ENCODE results near the gene RRP8. TPM values are rescaled to one million over a fixed set of nuclear protein-coding genes. Genes with fewer than 3 reads are reported as not detected.

Gene RRP8
- total and polyA plus RNA-seq, 10 donors = 17.0 to 28.4 (median 23.6) TPM

DNA sequence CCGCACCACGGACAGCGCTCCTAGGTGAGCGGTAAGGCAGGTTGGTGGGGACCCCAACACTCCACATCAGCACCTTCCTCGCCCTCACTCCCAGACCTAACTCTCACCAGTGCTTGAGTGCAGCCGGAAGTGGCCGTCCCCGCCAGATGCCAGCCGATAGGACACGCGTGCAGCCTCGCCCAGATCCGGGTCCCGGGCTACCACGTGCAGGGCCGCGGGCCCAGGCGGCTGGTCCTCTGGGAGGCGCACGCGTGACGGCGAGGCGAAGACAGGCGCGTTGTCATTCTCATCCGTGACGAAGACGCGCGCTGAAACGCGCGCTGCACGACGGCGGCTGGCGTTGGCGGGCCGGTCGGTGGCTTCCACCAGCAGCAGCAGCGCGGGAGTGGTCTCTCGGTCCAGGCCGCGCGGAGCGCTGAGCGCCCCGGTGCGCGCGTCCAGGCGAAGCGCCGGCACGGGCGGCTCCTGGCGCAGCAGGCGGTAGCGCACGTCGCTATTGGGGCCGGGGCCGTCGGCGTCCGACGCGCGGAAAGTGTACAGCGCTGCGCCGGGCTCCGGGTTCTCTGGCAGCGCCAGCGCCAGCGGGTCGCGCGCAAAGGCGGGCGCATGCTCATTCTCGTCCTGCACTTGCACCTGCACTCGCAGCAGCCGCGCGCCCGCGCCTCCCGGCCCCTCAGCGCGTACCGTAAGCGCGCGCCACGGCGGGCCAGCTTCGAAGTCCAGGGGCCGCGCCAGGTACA is 26.6 kb upstream of the RRP8 start:
- peak; percentile 76 for DNase-seq
- Histone ChIP-seq H3K27me3 (replicated peaks in 1 of 7) (no peaks in the 10 kb centered on the region), H3K36me3 (peaks cover 0 to 74% (median 38%) of the 10 kb centered on the region in 6 donors), H3K4me3 (no peak overlapping the region), H3K4me1 (peaks cover 22 to 49% (median 46%) of the 10 kb centered on the region in 6 donors), H3K9me3 (no peaks in the 10 kb centered on the region), H3K27ac (no peak overlapping the region)
- WGBS, 5 donors = 92 to 97% (median 95%) methylated on average over 78 to 102 of the region's 102 CpGs
- intact Hi-C loops (cut with DNase I; ENCODE audit: low total_unique reads) = no loop called here
- peak in 1 of 3 donors; percentile 38 for TF ChIP-seq POLR2AphosphoS5 (IDR thresholded peaks at IDR 0.05)
- TF ChIP-seq, protein P1, sequence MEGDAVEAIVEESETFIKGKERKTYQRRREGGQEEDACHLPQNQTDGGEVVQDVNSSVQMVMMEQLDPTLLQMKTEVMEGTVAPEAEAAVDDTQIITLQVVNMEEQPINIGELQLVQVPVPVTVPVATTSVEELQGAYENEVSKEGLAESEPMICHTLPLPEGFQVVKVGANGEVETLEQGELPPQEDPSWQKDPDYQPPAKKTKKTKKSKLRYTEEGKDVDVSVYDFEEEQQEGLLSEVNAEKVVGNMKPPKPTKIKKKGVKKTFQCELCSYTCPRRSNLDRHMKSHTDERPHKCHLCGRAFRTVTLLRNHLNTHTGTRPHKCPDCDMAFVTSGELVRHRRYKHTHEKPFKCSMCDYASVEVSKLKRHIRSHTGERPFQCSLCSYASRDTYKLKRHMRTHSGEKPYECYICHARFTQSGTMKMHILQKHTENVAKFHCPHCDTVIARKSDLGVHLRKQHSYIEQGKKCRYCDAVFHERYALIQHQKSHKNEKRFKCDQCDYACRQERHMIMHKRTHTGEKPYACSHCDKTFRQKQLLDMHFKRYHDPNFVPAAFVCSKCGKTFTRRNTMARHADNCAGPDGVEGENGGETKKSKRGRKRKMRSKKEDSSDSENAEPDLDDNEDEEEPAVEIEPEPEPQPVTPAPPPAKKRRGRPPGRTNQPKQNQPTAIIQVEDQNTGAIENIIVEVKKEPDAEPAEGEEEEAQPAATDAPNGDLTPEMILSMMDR (IDR thresholded peaks at IDR 0.05 in 8 of 11, conservative IDR thresholded peaks at IDR 0.05 in 3 of 11) = no peak

DNA sequence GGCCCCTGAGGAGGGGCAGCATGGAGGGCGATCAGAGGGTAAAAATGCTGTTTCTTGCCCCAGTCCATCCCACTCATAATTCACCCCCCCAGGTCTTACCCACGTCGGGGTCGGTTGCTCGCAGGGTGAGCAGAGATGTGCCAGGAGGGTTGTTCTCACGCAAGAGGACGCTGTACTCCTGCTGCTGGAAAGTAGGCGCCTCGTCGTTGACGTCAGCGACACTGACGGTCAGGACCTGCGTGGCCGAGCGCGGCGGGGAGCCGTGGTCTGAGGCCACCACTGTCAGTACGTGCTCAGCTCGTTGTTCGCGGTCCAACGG is 26.1 kb upstream of the RRP8 start:
- 92 to 96% (median 95%) methylated on average over 24 of the region's 24 CpGs for WGBS, 5 donors
- no peak overlapping the region for H3K4me3 ChIP-seq
- peaks cover 0 to 79% (median 39%) of the 10 kb centered on the region in 6 donors for H3K36me3 ChIP-seq
- intact Hi-C loops (cut with DNase I; ENCODE audit: low total_unique reads) = no loop called here
- no peaks in the 10 kb centered on the region for H3K9me3 ChIP-seq
- TF ChIP-seq POLR2AphosphoS5 (IDR thresholded peaks at IDR 0.05) = no peak
- TF ChIP-seq, protein P1 (IDR thresholded peaks at IDR 0.05 in 8 of 11, conservative IDR thresholded peaks at IDR 0.05 in 3 of 11) = no peak
- no peak for TF ChIP-seq POLR2A (IDR thresholded peaks at IDR 0.05)
- peak; percentile 70 for DNase-seq
- H3K4me1 ChIP-seq = peaks cover 18 to 43% (median 41%) of the 10 kb centered on the region in 6 donors
- H3K27me3 ChIP-seq (replicated peaks in 1 of 7) = no peaks in the 10 kb centered on the region
- H3K27ac ChIP-seq = no peak overlapping the region

DNA sequence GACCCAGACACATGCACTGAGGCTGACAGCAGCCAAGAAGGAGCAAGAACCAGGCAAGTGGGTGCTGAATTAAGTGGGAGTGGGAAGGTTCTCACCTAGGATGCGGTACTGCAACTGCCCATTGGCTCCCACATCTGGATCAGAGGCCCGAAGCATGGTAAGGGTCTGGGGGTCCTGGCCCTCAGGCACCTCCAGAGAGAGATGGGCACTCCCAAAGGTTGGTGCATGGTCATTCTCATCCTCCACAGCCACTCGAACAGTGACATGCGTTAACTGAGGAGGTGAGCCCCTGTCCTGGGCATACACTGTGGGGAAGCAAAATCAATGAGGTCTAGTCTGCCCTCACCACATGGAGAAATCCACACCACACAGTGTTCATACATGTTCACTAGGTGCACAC is 25.1 kb upstream of the RRP8 start:
- TF ChIP-seq POLR2AphosphoS5 (IDR thresholded peaks at IDR 0.05) (no peak), POLR2A (IDR thresholded peaks at IDR 0.05) (no peak)
- TF ChIP-seq, protein P1 (IDR thresholded peaks at IDR 0.05 in 8 of 11, conservative IDR thresholded peaks at IDR 0.05 in 3 of 11) = no peak
- WGBS, 5 donors = 89 to 100% (median 95%) methylated on average over 4 of the region's 4 CpGs
- Histone ChIP-seq H3K36me3 (peaks cover 0 to 89% (median 45%) of the 10 kb centered on the region in 6 donors), H3K4me1 (peaks cover 12 to 34% (median 31%) of the 10 kb centered on the region in 6 donors), H3K4me3 (no peak overlapping the region), H3K9me3 (no peaks in the 10 kb centered on the region), H3K27me3 (replicated peaks in 1 of 7) (no peaks in the 10 kb centered on the region), H3K27ac (peak overlapping the region in 1 of 8 donors; percentile 64)
- DNase-seq = peak; percentile 54
- intact Hi-C loops (cut with DNase I; ENCODE audit: low total_unique reads) = no loop called here

DNA sequence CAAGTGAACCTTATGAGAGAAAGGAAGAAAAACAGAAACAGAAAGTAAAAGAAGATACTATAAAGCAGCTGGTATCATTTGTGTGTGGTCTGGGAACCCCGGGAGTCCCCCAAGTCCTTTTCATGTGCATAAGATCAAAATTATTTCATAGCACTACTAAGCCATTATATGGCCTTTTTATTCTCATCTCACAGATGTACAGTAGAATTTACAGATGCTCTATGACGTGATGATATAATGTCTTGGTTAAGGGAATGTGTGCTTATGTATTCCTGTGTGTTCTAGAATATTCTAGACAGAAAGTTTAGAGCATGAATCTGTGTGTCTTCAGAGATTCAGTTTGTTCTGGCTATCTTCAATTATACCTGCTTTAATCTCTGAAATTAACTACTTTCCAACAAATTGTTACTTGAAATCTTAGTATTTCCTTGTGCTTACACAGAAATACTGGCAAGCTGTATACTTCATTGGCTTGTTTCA is 24.4 kb upstream of the RRP8 start:
- Histone ChIP-seq H3K4me3 (peak overlapping the region in 1 of 8 donors; percentile 38), H3K27ac (peak overlapping the region in 6 of 8 donors; percentile 30 to 64 (median 52)), H3K27me3 (replicated peaks in 1 of 7) (no peaks in the 10 kb centered on the region), H3K36me3 (peaks cover 0 to 90% (median 45%) of the 10 kb centered on the region in 6 donors), H3K9me3 (no peaks in the 10 kb centered on the region), H3K4me1 (peaks cover 12 to 29% (median 25%) of the 10 kb centered on the region in 6 donors)
- 35 to 54% (median 42%) methylated on average over 2 of the region's 2 CpGs for WGBS, 5 donors
- intact Hi-C loops (cut with DNase I; ENCODE audit: low total_unique reads) = no loop called here
- TF ChIP-seq, protein P1 (IDR thresholded peaks at IDR 0.05 in 8 of 11, conservative IDR thresholded peaks at IDR 0.05 in 3 of 11) = no peak
- no peak for TF ChIP-seq POLR2AphosphoS5 (IDR thresholded peaks at IDR 0.05)
- no peak for DNase-seq
